Endothelial cell (in vitro differentiated cells): Measurements from ENCODE around the gene GRIK5. TPM values are rescaled to one million over a fixed set of nuclear protein-coding genes. Genes with fewer than 3 reads are reported as not detected.

Source experiments
- DNase-seq: peaks from one replicate; pipeline ENCODE4 v3.0.0; 2021; ENCODE audit warnings: low spot score
- H3K27ac Mint-ChIP-seq: one replicate; pipeline ENCODE4 v1.8.0; 2021; ENCODE audit warnings: mixed read lengths, inconsistent platforms; ENCODE audit not compliant: unreplicated experiment
- H3K27me3 Mint-ChIP-seq: one replicate; pipeline ENCODE4 v1.8.0; 2021; ENCODE audit warnings: mild to moderate bottlenecking, moderate library complexity, mixed read lengths, inconsistent platforms; ENCODE audit not compliant: unreplicated experiment
- H3K36me3 Mint-ChIP-seq: one replicate; pipeline ENCODE4 v1.8.0; 2021; ENCODE audit warnings: mild to moderate bottlenecking, low read depth, mixed read lengths, inconsistent platforms; ENCODE audit not compliant: unreplicated experiment
- H3K4me1 Mint-ChIP-seq: one replicate; pipeline ENCODE4 v1.8.0; 2021; ENCODE audit warnings: mild to moderate bottlenecking, mixed read lengths, inconsistent platforms; ENCODE audit not compliant: unreplicated experiment
- H3K4me3 Mint-ChIP-seq: one replicate; pipeline ENCODE4 v1.8.0; 2021; ENCODE audit warnings: mild to moderate bottlenecking, mixed read lengths, inconsistent platforms; ENCODE audit not compliant: unreplicated experiment
- H3K9me3 Mint-ChIP-seq: one replicate; pipeline ENCODE4 v1.8.0; 2021; ENCODE audit warnings: mixed read lengths, inconsistent platforms; ENCODE audit not compliant: unreplicated experiment
- CTCF ChIP-seq: fragments of 200-600 bp; sonication (generic); IDR thresholded peaks from one replicate; pipeline ENCODE4 v1.5.0; 2021; ENCODE audit warnings: antibody characterized with exemption; ENCODE audit not compliant: unreplicated experiment
- total RNA-seq: library from RNA; stranded (reverse); fragmentation: NEBNext Ultra II Directional; extraction: Animal tissue kit (Norgen Biotek cat#: 25700); gene quantifications from one replicate; pipeline ENCODE4 v1.2.1, GENCODE V29; 2021; ENCODE audit not compliant: unreplicated experiment

Gene GRIK5
- total RNA-seq, 1 donor from 2014 or later, result 18.4 TPM

GRCh38 chr19:41957838-41958366 is 112.1 kb downstream of the GRIK5 start:
- H3K9me3 Mint-ChIP-seq, result no peaks in the 10 kb centered on the region
- H3K27me3 Mint-ChIP-seq, result peaks cover 10% of the 10 kb centered on the region
- peak overlapping the region; percentile 92 for H3K4me3 Mint-ChIP-seq
- peak overlapping the region; percentile 93 for H3K27ac Mint-ChIP-seq
- H3K4me1 Mint-ChIP-seq, result peaks cover 27% of the 10 kb centered on the region
- H3K36me3 Mint-ChIP-seq, result peaks cover 14% of the 10 kb centered on the region
- DNase-seq, result peak; percentile 77
- TF ChIP-seq CTCF, result peak; percentile 85

DNA sequence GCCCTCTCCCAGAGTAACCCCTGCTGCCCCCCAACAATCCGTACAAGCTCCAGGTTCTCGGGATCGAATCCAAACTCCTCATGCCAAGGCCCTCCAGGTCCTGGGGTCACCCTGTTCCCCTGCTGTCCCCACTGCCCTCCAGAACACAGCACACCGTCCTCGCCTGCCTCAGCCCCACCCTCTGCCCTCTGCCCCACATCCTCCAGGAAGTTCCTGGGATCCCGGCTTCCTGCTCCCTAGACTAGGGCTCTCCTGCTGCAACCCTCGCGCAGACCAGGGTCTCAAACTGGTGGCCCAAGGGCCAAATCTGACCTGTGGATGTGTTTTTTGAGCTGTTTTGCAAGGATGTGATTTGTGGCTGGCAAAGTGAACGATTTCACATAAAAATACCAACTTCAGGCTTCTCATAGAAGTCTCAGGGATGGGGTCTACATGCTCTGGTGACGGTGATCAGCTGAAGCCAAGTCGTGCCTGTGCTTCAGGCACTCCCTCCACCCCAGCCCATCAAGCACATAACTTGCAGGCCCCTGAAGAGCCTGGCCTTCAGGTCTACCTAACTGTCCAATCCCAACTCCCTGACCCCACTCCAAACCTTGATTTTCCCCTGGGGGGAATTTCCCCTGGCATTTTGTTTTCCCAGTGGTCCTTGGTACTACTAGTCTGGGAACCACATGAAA is 112.7 kb downstream of the GRIK5 start:
- Mint-ChIP-seq H3K4me1 (peaks cover 26% of the 10 kb centered on the region), H3K9me3 (no peaks in the 10 kb centered on the region), H3K27me3 (peaks cover 10% of the 10 kb centered on the region), H3K27ac (peak overlapping the region; percentile 93), H3K4me3 (peak overlapping the region; percentile 92), H3K36me3 (peaks cover 14% of the 10 kb centered on the region)
- DNase-seq, result no peak
- TF ChIP-seq CTCF, result no peak

DNA sequence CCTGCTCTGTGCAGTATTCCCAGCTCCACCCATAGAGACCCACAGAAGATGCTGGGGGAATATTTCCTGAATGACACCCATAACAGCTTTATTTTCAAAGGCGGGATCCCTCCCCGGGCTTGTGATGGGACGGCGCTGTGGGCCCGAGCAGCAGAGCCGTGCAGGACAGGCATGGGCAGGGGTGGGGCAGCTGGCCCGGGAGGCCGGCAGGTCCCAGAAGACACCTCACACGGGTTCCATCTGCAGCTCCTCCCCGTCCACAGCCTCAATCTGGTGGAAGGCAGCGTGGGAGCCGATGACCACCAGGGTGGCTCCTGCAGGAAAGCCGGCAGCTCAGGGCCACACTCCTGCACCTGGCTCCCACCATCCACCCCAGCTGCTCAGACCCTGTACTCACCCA is 113.4 kb downstream of the GRIK5 start:
- no peak overlapping the region for H3K27ac Mint-ChIP-seq

DNA sequence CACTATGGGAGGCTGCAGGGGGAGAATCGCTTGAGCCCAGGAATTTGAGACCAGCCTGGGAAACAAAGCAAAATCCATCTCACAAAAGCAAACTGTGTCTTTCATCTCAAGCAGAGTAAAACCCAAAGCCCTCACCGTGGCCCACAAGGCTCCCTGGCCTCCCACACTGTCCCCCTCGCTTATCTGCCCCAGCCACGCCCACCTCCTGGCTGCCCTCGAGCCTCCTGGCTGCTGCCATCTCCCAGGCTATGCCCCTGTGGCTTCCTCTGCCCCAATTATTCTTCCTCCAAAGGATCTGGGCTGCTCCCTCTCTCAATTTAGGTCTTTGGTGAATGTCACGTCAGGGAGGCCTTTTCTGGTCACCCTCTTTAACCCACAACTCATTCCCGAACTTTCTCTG is 114.5 kb downstream of the GRIK5 start:
- H3K9me3 Mint-ChIP-seq, result no peaks in the 10 kb centered on the region
- peaks cover 25% of the 10 kb centered on the region for H3K4me1 Mint-ChIP-seq
- no peak for TF ChIP-seq CTCF
- H3K27me3 Mint-ChIP-seq, result peaks cover 10% of the 10 kb centered on the region
- DNase-seq, result no peak
- peaks cover 14% of the 10 kb centered on the region for H3K36me3 Mint-ChIP-seq
- no peak overlapping the region for H3K4me3 Mint-ChIP-seq
- no peak overlapping the region for H3K27ac Mint-ChIP-seq

More for the DNA sequence above, 113.4 kb downstream of the GRIK5 start:
- no peak for TF ChIP-seq CTCF
- Mint-ChIP-seq H3K36me3 (peaks cover 14% of the 10 kb centered on the region), H3K27me3 (peaks cover 10% of the 10 kb centered on the region), H3K4me1 (peaks cover 28% of the 10 kb centered on the region), H3K4me3 (peak overlapping the region; percentile 92), H3K9me3 (no peaks in the 10 kb centered on the region)
- no peak for DNase-seq

DNA sequence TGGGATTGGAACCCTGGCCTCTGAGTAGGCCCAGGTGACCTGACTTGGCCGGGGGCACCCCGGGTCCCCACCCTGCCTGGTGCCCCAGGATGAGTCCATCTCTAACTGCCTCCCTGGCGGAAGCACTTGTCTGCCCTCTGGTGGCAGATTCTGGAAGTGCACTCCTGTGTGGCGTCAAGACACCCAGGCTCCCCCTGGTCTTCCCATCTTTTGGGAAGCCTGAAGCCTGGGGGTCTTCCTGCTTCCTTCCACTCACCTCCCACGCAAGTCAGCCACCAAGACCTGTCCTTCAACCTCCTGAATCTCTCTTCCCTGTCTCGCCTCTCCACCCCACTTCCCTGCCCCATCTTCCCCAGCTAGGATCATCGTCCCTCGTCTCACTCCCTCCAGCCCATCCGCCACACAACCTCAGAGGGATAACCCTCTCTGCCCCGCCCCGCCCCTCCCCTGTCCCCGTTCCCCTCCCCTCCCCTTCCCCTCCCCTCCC is 118.3 kb downstream of the GRIK5 start:
- DNase-seq, result peak; percentile 90

More for the DNA sequence above, 118.3 kb downstream of the GRIK5 start:
- Mint-ChIP-seq H3K27ac (no peak overlapping the region), H3K27me3 (peaks cover 4% of the 10 kb centered on the region), H3K9me3 (no peaks in the 10 kb centered on the region), H3K4me1 (peaks cover 5% of the 10 kb centered on the region), H3K36me3 (peaks cover 9% of the 10 kb centered on the region), H3K4me3 (no peak overlapping the region)
- TF ChIP-seq CTCF, result peak; percentile 99
